ENCODE data around the gene NSF.
"Not testable (repeated sequence)": the region's sequence is repeated elsewhere in the genome, so short reads cannot be mapped to it uniquely, and the experiment has no call there.

The NSF gene

DNA sequence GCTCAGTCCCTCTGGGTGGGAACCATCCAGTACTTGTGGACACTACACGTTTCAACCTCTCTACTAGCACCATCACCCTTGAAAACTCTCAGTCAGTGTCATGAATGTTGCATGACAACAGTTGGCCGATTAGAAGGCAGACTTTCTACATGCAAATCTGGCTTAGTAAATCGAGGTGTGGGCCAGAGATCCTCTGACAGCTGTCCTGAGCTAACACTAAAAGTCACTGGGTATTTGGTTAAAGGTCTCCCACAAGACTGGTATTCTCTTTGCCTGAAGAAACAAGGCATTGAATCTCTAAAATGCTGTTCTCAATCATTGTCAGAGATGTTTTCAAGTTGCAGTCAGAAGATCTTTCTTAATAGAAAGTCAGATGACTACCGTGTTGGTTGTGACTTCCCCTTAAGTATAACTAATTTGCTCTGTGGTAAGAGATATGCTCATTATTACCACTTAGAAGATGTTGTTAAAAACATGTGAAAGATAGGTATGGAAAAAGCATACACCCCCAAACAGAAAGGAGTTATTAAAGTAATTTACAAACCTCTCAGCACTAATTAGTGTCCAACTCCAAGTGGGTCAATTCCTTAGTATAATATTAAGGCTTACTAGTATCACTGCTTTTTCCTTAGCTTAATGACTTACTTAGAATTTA lies 165.7 kb downstream of the NSF start:
- no peak for DNase-seq (ENCODE audit: low read depth, low spot score)

DNA sequence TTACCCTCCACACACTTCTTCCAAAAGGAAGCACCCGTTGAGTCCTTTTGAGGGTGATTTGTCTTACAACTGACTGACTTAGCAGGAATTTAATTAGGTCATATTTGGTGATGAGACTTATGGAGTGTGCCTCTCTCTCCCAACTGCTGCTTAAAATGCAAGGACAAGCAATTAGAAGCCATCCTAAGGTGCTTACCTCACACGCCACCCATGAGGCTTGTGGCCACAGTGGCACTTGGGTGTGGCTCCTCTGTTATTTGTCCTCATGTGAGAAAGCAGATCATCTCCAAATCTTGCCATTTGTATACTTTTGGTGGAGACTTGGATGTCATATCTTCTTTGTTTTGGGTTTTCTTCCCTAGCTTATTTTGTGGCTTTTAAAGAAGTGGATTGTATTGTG lies 166.4 kb downstream of the NSF start:
- no peak for DNase-seq (ENCODE audit: low read depth, low spot score)

GRCh38 chr17:46757588-46757987 lies 167.1 kb downstream of the NSF start:
- not testable (repeated sequence) for DNase-seq (ENCODE audit: low read depth, low spot score)

DNA sequence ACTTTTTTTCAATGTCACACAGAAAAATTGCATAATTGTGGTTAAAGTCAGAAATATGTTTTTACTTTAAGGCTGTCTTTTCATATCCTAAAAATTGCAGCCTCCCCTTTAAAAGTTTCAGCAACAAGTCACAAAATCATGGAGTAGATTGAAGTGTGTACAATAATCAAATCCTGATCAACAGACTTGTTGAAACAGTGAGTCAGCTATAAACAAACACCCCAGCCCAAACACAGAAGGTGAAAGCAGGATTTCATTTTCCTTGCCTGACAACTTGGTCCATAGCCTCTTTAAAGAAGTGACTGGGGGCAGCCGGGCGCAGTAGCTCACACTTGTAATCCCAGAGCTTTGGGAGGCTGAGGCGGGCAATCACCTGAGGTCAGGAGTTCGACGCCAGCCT lies 168.1 kb downstream of the NSF start:
- DNase-seq (ENCODE audit: low read depth, low spot score), result no peak

- DNase-seq (ENCODE audit: low read depth, low spot score), result no peak
Observed at GRCh38 chr17:46759141-46759540, 168.7 kb downstream of the NSF start.

GRCh38 chr17:46763416-46763815 lies 172.9 kb downstream of the NSF start:
- no peak for DNase-seq (ENCODE audit: low read depth, low spot score)

DNA sequence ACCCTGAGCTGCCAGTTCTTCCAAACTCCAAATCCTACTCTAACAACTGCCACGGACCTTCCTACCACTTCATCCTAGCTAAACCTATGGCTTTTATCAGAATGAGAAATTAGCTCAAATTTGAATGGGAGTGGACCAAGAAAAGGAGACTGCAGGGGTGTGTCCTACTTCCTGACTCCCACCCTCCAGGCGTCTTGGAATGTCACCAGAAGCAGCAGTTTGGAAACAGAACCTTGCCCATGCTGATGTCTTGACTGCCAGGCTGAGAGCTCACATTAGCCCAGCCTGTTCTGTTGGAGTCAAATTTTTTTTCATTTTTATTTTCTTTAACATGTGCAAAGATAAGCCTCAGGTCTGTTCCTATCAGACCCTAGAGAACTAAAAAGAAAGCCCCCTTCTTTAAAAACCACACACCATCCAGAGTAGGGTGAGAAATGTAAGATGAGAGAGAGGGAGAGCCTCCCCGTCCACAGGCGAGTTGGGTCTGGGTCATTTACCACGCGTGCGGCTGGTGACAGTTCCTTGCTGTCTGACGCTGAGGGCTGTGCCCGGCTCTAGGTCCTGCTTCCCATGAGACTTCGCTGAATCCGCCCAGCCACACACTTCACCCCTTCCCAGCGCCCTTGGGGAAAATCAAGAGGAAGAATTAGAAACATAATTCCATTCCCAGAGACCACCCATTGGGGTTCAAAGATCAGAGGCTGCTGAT lies 173.7 kb downstream of the NSF start:
- DNase-seq (ENCODE audit: low read depth, low spot score), result no peak

DNA sequence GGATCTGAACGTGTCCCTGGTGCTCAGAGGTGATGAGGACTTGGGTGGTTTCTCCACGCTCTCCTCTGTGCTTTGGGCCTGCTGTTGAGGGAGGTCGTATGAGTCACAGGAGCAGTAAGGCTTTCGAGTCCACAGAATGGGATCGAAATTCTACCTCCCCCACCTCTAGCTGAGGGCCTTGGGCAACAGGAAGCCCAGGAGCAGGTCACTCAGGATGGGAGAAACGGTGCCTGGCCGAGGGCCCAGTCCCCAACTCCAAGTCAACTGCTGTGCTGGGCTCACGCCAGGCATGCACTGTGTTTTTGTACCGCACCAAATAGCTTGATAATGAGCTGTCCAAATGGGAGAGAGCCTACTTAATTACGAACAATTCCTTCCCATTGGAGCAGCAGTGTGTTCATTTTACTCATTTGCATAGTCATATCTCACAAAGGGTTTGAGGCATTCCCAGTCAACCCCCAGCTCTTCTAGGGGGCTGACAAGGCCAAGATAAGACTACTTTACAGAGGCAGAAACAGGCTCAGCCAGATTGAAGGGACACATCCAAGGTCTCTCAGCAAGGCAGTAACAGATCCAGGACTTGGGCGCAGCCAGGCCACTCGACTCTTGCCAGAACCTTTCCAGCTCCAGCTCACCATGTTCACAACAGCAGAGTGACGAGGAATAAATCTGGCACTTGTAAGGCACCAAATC lies 174.4 kb downstream of the NSF start:
- DNase-seq (ENCODE audit: low read depth, low spot score), result peak; percentile 26

- no peak for DNase-seq (ENCODE audit: low read depth, low spot score)
Observed at GRCh38 chr17:46765453-46765852, 175.0 kb downstream of the NSF start.

- no peak for DNase-seq (ENCODE audit: low read depth, low spot score)
Observed at GRCh38 chr17:46766493-46767491, 176.3 kb downstream of the NSF start.

DNA sequence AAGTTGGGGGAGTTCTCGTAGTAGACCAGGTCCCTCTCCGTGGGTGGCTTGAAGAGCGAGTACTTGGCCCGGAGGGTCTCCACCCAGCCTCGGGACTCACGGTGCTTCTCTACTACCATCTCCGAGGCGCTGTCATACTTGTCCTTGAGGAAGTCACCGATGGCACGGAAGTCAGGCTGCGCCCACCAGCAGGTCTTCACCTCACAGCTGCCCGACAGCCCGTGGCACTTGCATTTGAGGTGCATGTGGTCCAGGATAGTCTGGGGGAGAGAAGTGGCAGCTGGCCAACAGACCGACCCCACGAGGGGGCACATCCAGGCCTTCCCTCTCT lies 178.0 kb downstream of the NSF start:
- DNase-seq (ENCODE audit: low read depth, low spot score), result no peak

DNA sequence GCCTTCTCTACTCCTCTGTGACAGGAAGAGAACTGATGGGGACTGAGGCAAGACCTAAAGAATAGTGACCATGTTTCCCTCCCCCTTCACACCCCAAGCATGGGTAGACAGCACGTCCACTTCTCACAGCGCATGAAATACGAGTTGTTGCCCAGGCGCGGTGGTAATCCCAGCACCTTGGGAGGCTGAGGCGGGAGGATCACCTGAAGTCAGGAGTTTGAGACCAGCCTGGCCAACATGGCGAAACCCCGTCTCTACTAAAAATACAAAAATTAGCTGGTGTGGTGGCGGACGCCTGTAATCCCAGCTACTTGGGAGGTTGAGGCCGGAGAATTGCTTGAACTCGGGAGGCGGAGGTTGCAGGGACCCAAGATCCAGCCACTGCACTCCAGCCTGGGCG lies 178.4 kb downstream of the NSF start:
- not testable (repeated sequence) for DNase-seq (ENCODE audit: low read depth, low spot score)

DNA sequence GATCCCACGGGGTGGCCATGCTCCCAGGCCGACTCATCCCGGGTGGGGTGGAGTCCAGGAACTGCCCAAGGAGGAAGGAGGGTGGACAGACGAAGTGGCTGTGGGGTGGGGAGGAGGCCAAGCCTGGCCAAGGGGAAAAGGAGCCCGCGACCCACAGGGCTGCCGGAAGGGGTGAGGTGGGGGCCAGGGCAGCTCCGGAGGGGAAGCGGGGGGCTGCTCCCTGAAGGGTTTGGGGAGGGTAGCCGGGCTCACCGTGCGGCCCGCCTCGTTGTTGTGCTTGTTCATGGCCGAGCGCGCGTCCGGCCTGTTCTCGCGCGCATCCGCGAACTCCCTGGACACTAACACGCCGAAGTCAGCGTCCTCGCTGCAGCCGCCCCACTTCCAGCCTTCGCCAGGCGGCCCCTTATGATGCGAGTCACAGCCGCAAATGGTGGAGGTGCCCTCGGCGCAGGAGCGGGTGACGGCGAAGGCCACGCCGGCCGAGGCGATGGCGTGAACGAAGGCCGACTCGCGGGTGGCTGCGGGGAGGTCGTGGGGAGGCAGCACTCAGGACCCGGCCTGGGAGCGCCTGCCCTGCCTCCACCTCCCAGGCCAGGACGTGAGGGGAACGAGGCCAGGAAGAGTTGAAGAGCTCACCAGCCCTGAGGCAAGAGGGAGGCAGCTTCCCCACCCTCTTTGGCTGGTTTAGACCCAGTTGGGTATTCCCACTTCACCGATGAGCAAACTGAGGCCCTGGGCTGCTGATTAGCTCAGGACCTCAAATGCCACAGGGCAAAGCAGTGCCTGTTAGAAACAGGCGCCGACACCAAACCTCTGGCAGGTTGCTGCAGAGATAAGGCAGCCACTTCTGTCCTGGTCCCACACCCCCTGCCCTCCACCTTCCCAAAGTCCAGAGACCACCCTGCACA lies 179.3 kb downstream of the NSF start:
- DNase-seq (ENCODE audit: low read depth, low spot score), result no peak

DNA sequence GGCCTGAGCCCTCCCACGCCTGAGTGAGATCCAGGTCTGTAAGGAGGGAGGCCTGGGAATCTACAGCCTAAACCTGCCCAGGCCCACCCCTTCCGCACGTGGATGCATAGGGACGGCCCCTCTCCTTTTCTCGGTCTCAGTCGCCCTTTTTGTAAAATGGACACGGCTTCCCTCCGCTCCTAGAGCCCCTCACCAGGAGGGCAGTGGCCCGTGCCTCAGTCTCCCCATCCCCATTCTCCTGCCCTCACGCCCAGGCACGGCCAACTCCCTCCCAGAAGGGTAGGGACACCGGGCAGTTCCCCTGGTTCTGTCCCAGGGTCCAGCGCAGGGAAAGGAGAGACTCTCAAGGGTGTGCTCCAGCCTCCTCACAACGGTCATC lies 180.0 kb downstream of the NSF start:
- no peak for DNase-seq (ENCODE audit: low read depth, low spot score)

DNA sequence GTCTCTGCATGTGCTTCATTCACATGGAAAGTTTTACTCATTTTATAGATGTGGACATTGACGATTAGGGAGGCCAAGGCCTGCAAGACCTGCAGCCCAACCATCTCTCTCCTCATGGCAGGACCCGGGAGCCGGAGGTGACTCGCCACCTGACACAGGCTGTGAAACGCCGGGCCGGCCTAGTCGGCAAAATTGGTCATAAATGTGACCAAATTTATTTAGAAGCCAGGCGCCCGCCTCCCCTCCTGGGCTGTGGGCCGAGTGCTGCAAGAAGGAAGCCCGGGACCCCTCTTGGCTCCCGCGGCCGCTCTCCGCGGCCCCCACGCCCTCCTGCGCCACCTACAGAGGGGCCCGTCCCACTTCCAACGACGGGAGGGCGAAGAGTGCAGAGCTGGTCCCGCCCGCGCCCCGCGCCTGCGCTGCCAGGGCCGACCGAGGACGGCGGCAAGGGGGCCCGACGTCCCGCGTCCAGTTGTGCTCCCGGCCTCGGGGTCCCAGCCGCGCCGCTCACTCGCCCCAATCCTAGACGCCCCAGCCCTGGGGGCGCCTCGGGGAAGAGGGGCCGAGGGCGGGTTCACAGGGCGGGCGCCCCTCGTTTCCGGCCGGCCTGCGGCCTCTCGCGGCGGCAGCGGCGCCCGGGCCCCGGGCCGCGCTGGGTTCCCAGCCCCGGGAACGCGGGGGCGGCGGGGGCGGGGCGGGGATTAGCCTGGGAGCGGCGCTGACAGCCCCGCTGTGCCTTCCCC lies 180.5 kb downstream of the NSF start:
- no peak for DNase-seq (ENCODE audit: low read depth, low spot score)

GRCh38 chr17:46771561-46772474 lies 181.3 kb downstream of the NSF start:
- no peak for DNase-seq (ENCODE audit: low read depth, low spot score)

GRCh38 chr17:46772475-46773220 lies 182.2 kb downstream of the NSF start:
- no peak for DNase-seq (ENCODE audit: low read depth, low spot score)

DNA sequence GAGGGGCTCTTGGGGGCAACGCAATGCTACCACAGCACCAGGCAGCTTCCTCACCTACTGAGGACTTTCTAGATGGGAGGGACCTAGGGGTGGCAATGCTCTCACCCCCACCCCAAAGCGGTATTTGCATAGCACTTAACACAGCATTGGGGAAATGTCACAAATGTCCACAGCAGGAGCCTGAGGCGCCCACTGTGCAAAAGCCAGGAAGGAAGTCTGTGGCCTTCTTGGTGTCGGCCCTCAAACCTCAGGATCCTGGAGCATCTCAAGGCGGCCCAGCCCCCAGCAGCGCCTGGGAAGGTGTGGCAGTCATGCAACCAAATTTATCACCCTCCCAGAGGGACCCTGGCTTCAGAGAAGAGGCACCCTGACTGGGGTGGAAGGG lies 182.7 kb downstream of the NSF start:
- DNase-seq (ENCODE audit: low read depth, low spot score), result no peak

All from smooth muscle cell of the brain vasculature (primary cell).